IMR-90 (cell line): ENCODE results near the gene POU6F1. TPM values are rescaled to one million over a fixed set of nuclear protein-coding genes. Genes with fewer than 3 reads are reported as not detected.

ENCODE experiments used
- ATAC-seq: fragments of 200-7000 bp; cut with Tn5 transposase; 2 replicates; pipeline ENCODE4 v1.9.1; 2020; ENCODE audit warnings: low read depth, mild to moderate bottlenecking, moderate library complexity
- BruUV-seq: library from RNA; stranded (reverse); fragments of 400-500 nt; replicated peaks from 2 replicates; lab custom pipeline; 2021; lab: Mats Ljungman, UMichigan
- CTCF ChIA-PET: fragments of 300-600 bp; formaldehyde crosslinking; extraction: SDS; loops from one replicate; lab custom pipeline; 2021; ENCODE audit warnings: antibody characterized with exemption; lab: Yijun Ruan, JAX
- POLR2A ChIA-PET: fragments of 300-600 bp; sonication (Branson Sonifier 250); formaldehyde crosslinking; loops from one replicate; lab custom pipeline; 2022; ENCODE audit warnings: antibody characterized with exemption; ENCODE audit not compliant: unreplicated experiment; lab: Charles Lee
- DNase-seq: peaks from one replicate; pipeline ENCODE4 v3.0.0; 2013
- H2AFZ ChIP-seq: replicated peaks from 2 replicates; pipeline ENCODE3; 2013; ENCODE audit warnings: low read length, mild to moderate bottlenecking; ENCODE audit not compliant: poor library complexity
- H2AK5ac ChIP-seq: 2 replicates; pipeline ENCODE4 v1.6.1; 2013; ENCODE audit warnings: low read depth, low read length, inconsistent platforms
- H2AK9ac ChIP-seq: replicated peaks from 2 replicates; pipeline ENCODE3; 2013; ENCODE audit warnings: mild to moderate bottlenecking, low read depth, low read length, moderate library complexity; ENCODE audit not compliant: poor library complexity
- H2BK120ac ChIP-seq: 2 replicates; pipeline ENCODE4 v1.6.1; 2013; ENCODE audit warnings: low read depth, low read length, inconsistent platforms
- H2BK15ac ChIP-seq: 3 replicates; pipeline ENCODE4 v1.6.1; 2013; ENCODE audit warnings: low read depth, low read length, inconsistent platforms
- H2BK20ac ChIP-seq: 2 replicates; pipeline ENCODE4 v1.6.1; 2013; ENCODE audit warnings: low read depth, mild to moderate bottlenecking, inconsistent platforms, low read length, moderate library complexity
- H2BK5ac ChIP-seq: 2 replicates; pipeline ENCODE4 v1.6.1; 2013; ENCODE audit warnings: mild to moderate bottlenecking, low read depth, low read length, inconsistent platforms; ENCODE audit not compliant: poor library complexity, severe bottlenecking
- H3K14ac ChIP-seq: replicated peaks from 2 replicates; pipeline ENCODE4 v1.6.1; 2013; ENCODE audit warnings: low read depth, low read length, inconsistent platforms
- H3K18ac ChIP-seq: 2 replicates; pipeline ENCODE4 v1.6.1; 2013; ENCODE audit warnings: low read depth, low read length, control low read depth
- H3K23ac ChIP-seq: 2 replicates; pipeline ENCODE4 v1.6.1; 2013; ENCODE audit warnings: low read depth, low read length, inconsistent platforms
- H3K27ac ChIP-seq: 2 replicates; pipeline ENCODE4 v1.5.1; 2013; ENCODE audit warnings: mild to moderate bottlenecking, control low read depth, low read length; ENCODE audit not compliant: insufficient read depth
- H3K27me3 ChIP-seq: 2 replicates; pipeline ENCODE4 v1.6.1; 2013; ENCODE audit warnings: low read length; ENCODE audit not compliant: control insufficient read depth, insufficient read depth
- H3K36me3 ChIP-seq: 2 replicates; pipeline ENCODE4 v1.6.1; 2013; ENCODE audit warnings: low read length, mixed read lengths; ENCODE audit not compliant: control insufficient read depth, insufficient read depth
- H3K4ac ChIP-seq: 2 replicates; pipeline ENCODE4 v1.6.1; 2013; ENCODE audit warnings: low read depth, low read length, inconsistent platforms
- H3K4me1 ChIP-seq: 2 replicates; pipeline ENCODE4 v1.6.1; 2013; ENCODE audit warnings: low read length, mixed read lengths; ENCODE audit not compliant: control insufficient read depth, insufficient read depth
- H3K4me2 ChIP-seq: 2 replicates; pipeline ENCODE4 v1.6.1; 2013; ENCODE audit warnings: low read depth, mild to moderate bottlenecking, control low read depth, low read length, moderate library complexity
- H3K4me3 ChIP-seq: 2 replicates; pipeline ENCODE4 v1.5.1; 2013; ENCODE audit warnings: low read depth, mild to moderate bottlenecking, control low read depth, low read length, moderate library complexity; ENCODE audit not compliant: insufficient read depth
- H3K56ac ChIP-seq: 2 replicates; pipeline ENCODE4 v1.6.1; 2013; ENCODE audit warnings: low read length, inconsistent platforms; ENCODE audit not compliant: insufficient read depth; ENCODE audit errors: extremely low read depth
- H3K79me1 ChIP-seq, 2 experiments: 2 replicates each; pipeline ENCODE4 v1.6.1; 2013; ENCODE audit warnings: low read length in 2 of 2, inconsistent platforms in 1 of 2, low read depth in 1 of 2
- H3K9ac ChIP-seq: 2 replicates; pipeline ENCODE4 v1.6.1; 2013; ENCODE audit warnings: low read depth, low read length, control low read depth
- H3K9me1 ChIP-seq: 2 replicates; pipeline ENCODE4 v1.6.1; 2013; ENCODE audit warnings: low read length, inconsistent platforms; ENCODE audit not compliant: insufficient read depth
- H3K9me3 ChIP-seq: 2 replicates; pipeline ENCODE4 v1.6.1; 2013; ENCODE audit warnings: low read length; ENCODE audit not compliant: control insufficient read depth, insufficient read depth
- H4K20me1 ChIP-seq: 2 replicates; pipeline ENCODE4 v1.6.1; 2013; ENCODE audit warnings: low read length, inconsistent platforms; ENCODE audit not compliant: insufficient read depth
- H4K5ac ChIP-seq: 2 replicates; pipeline ENCODE4 v1.6.1; 2013; ENCODE audit warnings: mild to moderate bottlenecking, low read depth, low read length, control low read depth
- H4K8ac ChIP-seq, 2 experiments: 2 replicates each; pipeline ENCODE4 v1.6.1; 2013; ENCODE audit warnings: low read depth in 2 of 2, low read length in 2 of 2, control low read depth in 1 of 2, inconsistent platforms in 1 of 2
- H4K91ac ChIP-seq: 2 replicates; pipeline ENCODE4 v1.6.1; 2013; ENCODE audit warnings: low read depth, low read length, inconsistent platforms; ENCODE audit not compliant: insufficient read depth
- BHLHE40 ChIP-seq: fragments of 150-350 bp; IDR thresholded peaks from 2 replicates; pipeline ENCODE4 v1.6.1; 2016; ENCODE audit warnings: mild to moderate bottlenecking, low read depth, low read length
- CEBPB ChIP-seq: IDR thresholded peaks from 2 replicates; pipeline ENCODE4 v1.6.1; 2012; ENCODE audit warnings: low read depth, low read length, improper control_type of control experiment
- FOS ChIP-seq: fragments of 150-350 bp; IDR thresholded peaks from 2 replicates; pipeline ENCODE4 v1.6.1; 2016; ENCODE audit warnings: low read depth, low read length
- MAFK ChIP-seq: IDR thresholded peaks from 2 replicates; pipeline ENCODE4 v1.6.1; 2012; ENCODE audit warnings: low read depth, low read length, improper control_type of control experiment
- MAZ ChIP-seq: IDR thresholded peaks from 2 replicates; pipeline ENCODE4 v1.6.1; 2012; ENCODE audit warnings: low read depth, mild to moderate bottlenecking, low read length, improper control_type of control experiment, moderate library complexity, borderline replicate concordance
- POLR2A ChIP-seq: IDR thresholded peaks from 2 replicates; pipeline ENCODE4 v1.6.1; 2012; ENCODE audit warnings: mild to moderate bottlenecking, low read depth, low read length
- RAD21 ChIP-seq: IDR thresholded peaks from 2 replicates; pipeline ENCODE4 v1.6.1; 2012; ENCODE audit warnings: low read length, improper control_type of control experiment
- RFX5 ChIP-seq: IDR thresholded peaks from 2 replicates; pipeline ENCODE4 v1.8.0; 2012; ENCODE audit warnings: low read depth, mild to moderate bottlenecking, low read length, moderate library complexity
- SMC3 ChIP-seq: fragments of 150-350 bp; IDR thresholded peaks from 2 replicates; pipeline ENCODE4 v1.6.1; 2016; ENCODE audit warnings: low read depth, mild to moderate bottlenecking, antibody characterized with exemption, low read length, moderate library complexity
- USF2 ChIP-seq: fragments of 150-350 bp; IDR thresholded peaks from 2 replicates; pipeline ENCODE4 v1.6.1; 2017; ENCODE audit warnings: mild to moderate bottlenecking, antibody characterized with exemption, low read length, low read depth
- WGBS, 2 experiments: methylation state at CpG; one replicate each; pipeline versions ENCODE4 v1.1.5 to v1.1.7; 2013; ENCODE audit warnings: missing lambda C conversion rate in 2 of 2; ENCODE audit not compliant: insufficient read length in 1 of 2; ENCODE audit errors: extremely low coverage in 2 of 2; 5-methylcytosine and 5-hydroxymethylcytosine counted together
- dilution Hi-C: fragments of 300-500 bp; cut with HindIII; formaldehyde crosslinking; loops from one replicate; pipeline ENCODE4 v1.14.3; 2018; ENCODE audit warnings: low sequenced_read_pairs; ENCODE audit not compliant: unreplicated experiment
- in situ Hi-C: fragments of 300-500 bp; cut with MboI; formaldehyde crosslinking; loops from 3 replicates; pipeline ENCODE4 v1.14.3; 2019; ENCODE audit warnings: low sequenced_read_pairs, inconsistent platforms, mixed read lengths
- intact Hi-C: fragments of 100-400 bp; cut with micrococcal nuclease; formaldehyde crosslinking; loops from 2 replicates; pipeline ENCODE4 v1.10.0; 2022
- polyA plus RNA-seq, 3 experiments: library from polyadenylated mRNA; depleted of rRNA; stranded (reverse); fragments of >200 nt; gene quantifications; 2 replicates each; pipeline ENCODE4 v1.2.3, GENCODE V29; 2012; ENCODE audit warnings: low replicate concordance in 1 of 3
- total RNA-seq: library from RNA; depleted of rRNA; stranded (reverse); fragments of >200 nt; gene quantifications from 2 replicates; pipeline ENCODE4 v1.2.3, GENCODE V29; 2012

POU6F1 gene
- total and polyA plus RNA-seq, 2 of the 4 experiments (the other 2 are of a cell fraction), result 0.90 to 3.6 TPM

DNA sequence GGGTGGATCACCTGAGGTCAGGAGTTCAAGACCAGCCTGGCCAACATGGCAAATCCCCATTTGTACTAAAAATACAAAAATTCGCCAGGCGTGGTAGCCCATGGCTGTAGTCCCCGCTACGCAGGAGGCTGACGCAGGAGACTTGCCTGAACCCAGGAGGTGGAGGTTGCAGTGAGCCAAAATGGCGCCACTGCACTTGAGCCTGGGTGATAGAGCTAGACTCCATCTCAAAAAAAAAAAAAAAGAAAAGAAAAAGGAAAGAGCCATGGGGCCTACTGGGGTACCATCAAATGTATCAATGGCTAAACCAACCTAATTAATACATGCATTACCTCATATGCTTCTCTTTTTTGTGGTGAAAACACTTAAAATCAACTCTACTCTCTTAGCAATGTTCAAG lies 55.6 kb downstream of the POU6F1 start:
- no peak overlapping the region for H2AK9ac ChIP-seq
- no peak overlapping the region for H3K4ac ChIP-seq
- ATAC-seq (no peak), DNase-seq (no peak)
- no peak overlapping the region for H3K23ac ChIP-seq
- no peak overlapping the region for H2BK120ac ChIP-seq
- no peaks in the 10 kb centered on the region for H3K9me3 ChIP-seq
- H3K9ac ChIP-seq, result no peak overlapping the region
- POLR2A ChIA-PET, result no interaction called here
- H2AFZ ChIP-seq, result no peak overlapping the region
- H3K56ac ChIP-seq, result no peak overlapping the region
- BruUV-seq, result no TSS peak
- H3K79me1 ChIP-seq, result peaks cover 35 to 71% of the 10 kb centered on the region in 2 experiments
- H3K4me2 ChIP-seq, result no peak overlapping the region
- H3K36me3 ChIP-seq, result no peaks in the 10 kb centered on the region
- dilution Hi-C loops (no loop called here), intact Hi-C loops (no loop called here), in situ Hi-C loops (no loop called here)
- no peak overlapping the region for H2BK5ac ChIP-seq
- H4K8ac ChIP-seq, result no peak overlapping the region
- TF ChIP-seq FOS (no peak), RFX5 (no peak), CEBPB (no peak), MAFK (no peak), POLR2A (no peak), MAZ (no peak), RAD21 (no peak), BHLHE40 (no peak), SMC3 (no peak), USF2 (no peak)
- H3K4me1 ChIP-seq, result no peaks in the 10 kb centered on the region
- peaks cover 3% of the 10 kb centered on the region for H3K9me1 ChIP-seq
- peaks cover 14% of the 10 kb centered on the region for H4K20me1 ChIP-seq
- H3K27ac ChIP-seq, result no peak overlapping the region
- H2AK5ac ChIP-seq, result no peak overlapping the region
- no peak overlapping the region for H3K18ac ChIP-seq
- H3K14ac ChIP-seq, result no peak overlapping the region
- H3K27me3 ChIP-seq, result no peaks in the 10 kb centered on the region
- WGBS, 2 experiments, result 100% methylated on average over 3 of the region's 6 CpGs; no CpG with 5 or more reads in 1 of the 2 experiments
- H2BK15ac ChIP-seq, result no peak overlapping the region
- no peak overlapping the region for H4K91ac ChIP-seq
- H3K4me3 ChIP-seq, result no peak overlapping the region
- H2BK20ac ChIP-seq, result no peak overlapping the region
- H4K5ac ChIP-seq, result no peak overlapping the region
- CTCF ChIA-PET, result no interaction called here
